ENCODE measurements around the gene KRT20.

GRCh38 chr17:40932608-40933007, 47.6 kb upstream of the KRT20 start:
- no peak for TF ChIP-seq SUZ12 (IDR thresholded peaks at IDR 0.05; ENCODE audit: extremely low read depth, insufficient read depth, insufficient read length)
- no peak for TF ChIP-seq YY1 (IDR thresholded peaks at IDR 0.05; ENCODE audit: insufficient read depth, insufficient read length)
